Osteocyte (in vitro differentiated cells): ENCODE data around the gene PDSS1. TPM values are rescaled to one million over a fixed set of nuclear protein-coding genes. Genes with fewer than 3 reads are reported as not detected.

Source experiments
- DNase-seq: peaks from one replicate; pipeline ENCODE4 v3.0.0; 2021; ENCODE audit warnings: mixed read lengths; ENCODE audit not compliant: unreplicated experiment; ENCODE audit errors: extremely low spot score
- H3K27ac Mint-ChIP-seq: one replicate; pipeline ENCODE4 v1.8.0; 2021; ENCODE audit warnings: mild to moderate bottlenecking, mixed read lengths; ENCODE audit not compliant: unreplicated experiment
- H3K27me3 Mint-ChIP-seq: one replicate; pipeline ENCODE4 v1.8.0; 2021; ENCODE audit warnings: mixed read lengths; ENCODE audit not compliant: unreplicated experiment
- H3K36me3 Mint-ChIP-seq: one replicate; pipeline ENCODE4 v1.8.0; 2021; ENCODE audit warnings: mixed read lengths; ENCODE audit not compliant: unreplicated experiment
- H3K4me1 Mint-ChIP-seq: one replicate; pipeline ENCODE4 v1.8.0; 2021; ENCODE audit warnings: mixed read lengths; ENCODE audit not compliant: unreplicated experiment
- H3K4me3 Mint-ChIP-seq: one replicate; pipeline ENCODE4 v1.8.0; 2021; ENCODE audit warnings: mild to moderate bottlenecking, moderate library complexity, mixed read lengths; ENCODE audit not compliant: unreplicated experiment
- H3K9me3 Mint-ChIP-seq: one replicate; pipeline ENCODE4 v1.8.0; 2021; ENCODE audit warnings: mixed read lengths; ENCODE audit not compliant: unreplicated experiment
- total RNA-seq: library from RNA; stranded (reverse); gene quantifications from 2 replicates; pipeline ENCODE4 v1.2.1, GENCODE V29; 2021
- TF ChIP-seq, protein P1 (sequence below): fragments of 200-600 bp; sonication (generic); IDR thresholded peaks from 2 replicates; pipeline ENCODE4 v1.5.0; 2021; ENCODE audit warnings: antibody characterized with exemption, mild to moderate bottlenecking, moderate library complexity

Gene PDSS1
- total RNA-seq, 1 donor from 2014 or later = 3.4 TPM

DNA sequence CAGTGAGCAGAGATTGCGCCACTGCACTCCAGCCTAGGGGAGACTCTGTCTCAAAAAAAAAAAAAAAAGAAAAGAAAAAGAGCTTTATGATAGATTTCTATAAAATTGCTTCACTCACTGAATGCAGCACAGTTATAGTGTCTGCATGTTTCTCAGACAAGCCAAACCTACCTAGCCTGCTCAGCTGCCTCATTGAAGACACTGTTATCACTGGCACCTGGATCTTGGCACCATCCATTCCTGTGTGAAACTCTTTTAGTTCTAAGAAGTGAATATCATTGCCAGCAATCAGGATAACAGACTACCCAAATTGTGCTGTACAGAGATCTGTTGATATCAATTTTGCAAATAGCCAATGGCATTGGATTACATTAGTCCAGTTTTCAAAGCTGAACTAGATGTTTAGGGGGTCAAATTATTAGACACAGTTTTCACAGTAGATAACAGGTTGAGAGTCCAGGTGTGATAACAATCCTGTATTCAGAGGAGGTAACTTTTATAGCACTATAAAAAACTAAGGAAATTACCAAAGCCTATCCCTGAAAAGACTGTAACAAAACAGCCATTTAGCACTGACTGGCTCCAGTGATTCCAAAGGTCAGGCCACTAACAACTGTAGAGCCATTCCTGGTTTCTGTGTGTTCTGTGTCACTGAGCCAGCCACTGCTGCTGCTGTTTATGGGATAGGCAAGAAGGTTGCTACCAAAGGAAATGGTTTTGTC, 17.1 kb downstream of the PDSS1 start:
- H3K27me3 Mint-ChIP-seq = no peaks in the 10 kb centered on the region
- TF ChIP-seq, protein P1, sequence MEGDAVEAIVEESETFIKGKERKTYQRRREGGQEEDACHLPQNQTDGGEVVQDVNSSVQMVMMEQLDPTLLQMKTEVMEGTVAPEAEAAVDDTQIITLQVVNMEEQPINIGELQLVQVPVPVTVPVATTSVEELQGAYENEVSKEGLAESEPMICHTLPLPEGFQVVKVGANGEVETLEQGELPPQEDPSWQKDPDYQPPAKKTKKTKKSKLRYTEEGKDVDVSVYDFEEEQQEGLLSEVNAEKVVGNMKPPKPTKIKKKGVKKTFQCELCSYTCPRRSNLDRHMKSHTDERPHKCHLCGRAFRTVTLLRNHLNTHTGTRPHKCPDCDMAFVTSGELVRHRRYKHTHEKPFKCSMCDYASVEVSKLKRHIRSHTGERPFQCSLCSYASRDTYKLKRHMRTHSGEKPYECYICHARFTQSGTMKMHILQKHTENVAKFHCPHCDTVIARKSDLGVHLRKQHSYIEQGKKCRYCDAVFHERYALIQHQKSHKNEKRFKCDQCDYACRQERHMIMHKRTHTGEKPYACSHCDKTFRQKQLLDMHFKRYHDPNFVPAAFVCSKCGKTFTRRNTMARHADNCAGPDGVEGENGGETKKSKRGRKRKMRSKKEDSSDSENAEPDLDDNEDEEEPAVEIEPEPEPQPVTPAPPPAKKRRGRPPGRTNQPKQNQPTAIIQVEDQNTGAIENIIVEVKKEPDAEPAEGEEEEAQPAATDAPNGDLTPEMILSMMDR = no peak
- H3K4me1 Mint-ChIP-seq = no peaks in the 10 kb centered on the region
- DNase-seq = peak; percentile 36
- H3K27ac Mint-ChIP-seq = no peak overlapping the region
- H3K9me3 Mint-ChIP-seq = no peaks in the 10 kb centered on the region
- H3K36me3 Mint-ChIP-seq = peaks cover 4% of the 10 kb centered on the region
- no peak overlapping the region for H3K4me3 Mint-ChIP-seq

DNA sequence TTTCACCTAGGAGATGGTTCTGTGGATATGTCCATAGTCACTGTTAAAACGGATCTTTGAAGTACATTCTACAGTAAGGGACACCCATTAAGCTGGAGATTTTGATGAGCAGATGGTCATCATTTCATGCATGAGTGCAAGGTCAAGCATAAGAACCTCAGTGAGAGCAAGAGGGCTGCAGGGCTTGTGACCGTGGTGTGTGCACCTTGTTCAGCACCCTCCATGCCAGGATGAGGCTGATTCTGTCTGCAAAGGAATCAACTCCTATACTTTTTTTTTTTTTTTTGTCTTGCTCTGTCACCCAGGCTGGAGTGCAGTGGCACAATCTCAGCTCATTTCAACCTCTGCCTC, 17.6 kb downstream of the PDSS1 start:
- peak; percentile 34 for DNase-seq
- H3K36me3 Mint-ChIP-seq = peaks cover 3% of the 10 kb centered on the region
- no peaks in the 10 kb centered on the region for H3K4me1 Mint-ChIP-seq
- no peaks in the 10 kb centered on the region for H3K9me3 Mint-ChIP-seq
- H3K4me3 Mint-ChIP-seq = no peak overlapping the region
- H3K27ac Mint-ChIP-seq = no peak overlapping the region
- TF ChIP-seq, protein P1 = no peak
- H3K27me3 Mint-ChIP-seq = no peaks in the 10 kb centered on the region

DNA sequence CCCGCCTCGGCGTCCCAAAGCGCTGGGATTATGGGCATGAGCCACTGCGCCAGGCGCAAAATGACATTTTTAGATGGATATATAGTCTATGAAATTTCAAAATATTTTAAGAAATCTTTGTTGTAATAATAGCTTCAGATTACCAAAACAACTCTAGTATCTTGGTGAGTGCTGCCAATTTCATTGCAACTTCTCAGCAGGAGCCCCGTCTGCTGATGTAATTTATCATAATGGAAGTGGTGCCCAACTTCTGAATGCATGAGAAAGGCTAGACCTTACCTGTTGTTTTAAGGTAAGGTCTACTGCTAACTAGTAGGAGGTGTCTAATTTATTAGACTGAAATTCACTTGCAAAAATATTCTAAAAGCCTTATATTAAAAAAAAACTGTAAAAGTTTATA, 20.0 kb downstream of the PDSS1 start:
- Mint-ChIP-seq H3K27me3 (no peaks in the 10 kb centered on the region), H3K27ac (no peak overlapping the region), H3K4me3 (no peak overlapping the region), H3K4me1 (no peaks in the 10 kb centered on the region), H3K36me3 (peaks cover 3% of the 10 kb centered on the region), H3K9me3 (no peaks in the 10 kb centered on the region)
- peak; percentile 40 for DNase-seq
- TF ChIP-seq, protein P1 = no peak

DNA sequence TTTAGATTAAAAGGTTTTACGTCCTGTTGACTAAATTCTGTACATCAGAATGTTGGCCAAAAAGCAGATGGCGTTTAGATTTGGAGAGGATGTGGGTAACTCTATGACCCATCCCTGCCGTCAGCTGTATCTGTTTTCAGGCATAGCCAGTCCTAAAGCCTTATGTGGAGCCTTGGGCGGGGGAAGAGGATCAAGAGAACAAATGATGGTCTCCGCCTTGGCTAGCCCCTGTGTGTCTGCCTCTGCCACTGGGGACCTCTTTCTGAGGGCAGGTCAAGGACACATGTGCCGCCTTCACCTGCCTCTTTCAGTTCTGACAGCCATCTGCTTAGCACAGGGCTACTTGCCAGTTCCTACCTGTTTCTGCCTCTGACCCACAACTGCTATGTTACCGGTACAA, 24.1 kb downstream of the PDSS1 start:
- peaks cover 4% of the 10 kb centered on the region for H3K36me3 Mint-ChIP-seq
- no peaks in the 10 kb centered on the region for H3K9me3 Mint-ChIP-seq
- TF ChIP-seq, protein P1 = no peak
- H3K4me1 Mint-ChIP-seq = peaks cover 3% of the 10 kb centered on the region
- no peak overlapping the region for H3K4me3 Mint-ChIP-seq
- H3K27ac Mint-ChIP-seq = no peak overlapping the region
- DNase-seq = no peak
- no peaks in the 10 kb centered on the region for H3K27me3 Mint-ChIP-seq

DNA sequence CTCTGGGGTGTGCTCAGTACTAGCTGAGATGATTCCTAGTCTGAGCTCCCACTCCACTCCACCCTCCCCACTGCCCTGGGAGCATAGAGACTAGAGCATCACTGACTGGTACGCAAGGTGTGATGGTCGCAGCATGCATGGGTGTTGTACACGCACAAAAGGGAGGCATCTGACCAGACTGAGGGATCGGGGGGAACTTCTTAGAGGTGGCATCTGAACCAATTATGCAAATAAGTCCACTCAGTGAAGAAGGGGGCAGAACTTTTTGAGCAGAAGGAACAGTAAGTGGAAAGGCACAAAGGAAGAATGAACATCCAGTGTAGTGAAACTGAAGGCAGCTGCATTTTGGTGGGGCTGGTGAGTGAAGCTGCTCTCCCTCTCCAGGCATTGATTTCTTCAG, 25.5 kb downstream of the PDSS1 start:
- Mint-ChIP-seq H3K36me3 (peaks cover 4% of the 10 kb centered on the region), H3K9me3 (no peaks in the 10 kb centered on the region), H3K27ac (no peak overlapping the region), H3K4me3 (no peak overlapping the region), H3K27me3 (no peaks in the 10 kb centered on the region), H3K4me1 (peaks cover 3% of the 10 kb centered on the region)
- TF ChIP-seq, protein P1 = no peak
- no peak for DNase-seq
